GM23248 (cell line): Measurements from ENCODE around the gene MRM2. TPM values are rescaled to one million over a fixed set of nuclear protein-coding genes. Genes with fewer than 3 reads are reported as not detected.

Experiments used
- DNase-seq: peaks from one replicate; pipeline ENCODE4 v3.0.0-alpha.2; 2015
- H2AFZ ChIP-seq: fragments of 200-600 bp; sonication (generic); 2 replicates; pipeline ENCODE4 v1.6.1; 2016; ENCODE audit warnings: antibody characterized with exemption
- H3F3A ChIP-seq: fragments of 200-600 bp; sonication (generic); 2 replicates; pipeline ENCODE4 v1.6.1; 2016; ENCODE audit warnings: mild to moderate bottlenecking, antibody characterized with exemption, mixed run types; ENCODE audit not compliant: insufficient read depth
- H3K27ac ChIP-seq: fragments of 200-600 bp; sonication (generic); 2 replicates; pipeline ENCODE4 v1.5.1; 2016; ENCODE audit warnings: mild to moderate bottlenecking
- H3K27me3 ChIP-seq: fragments of 200-600 bp; sonication (generic); replicated peaks from 2 replicates; pipeline ENCODE4 v1.6.1; 2016; ENCODE audit warnings: mild to moderate bottlenecking; ENCODE audit not compliant: insufficient read depth
- H3K36me3 ChIP-seq: fragments of 200-600 bp; sonication (generic); 2 replicates; pipeline ENCODE4 v1.6.1; 2016; ENCODE audit warnings: low read depth, mild to moderate bottlenecking
- H3K4me1 ChIP-seq: fragments of 200-600 bp; sonication (generic); 2 replicates; pipeline ENCODE4 v1.6.1; 2016; ENCODE audit warnings: mild to moderate bottlenecking; ENCODE audit not compliant: insufficient read depth
- H3K4me2 ChIP-seq: fragments of 200-600 bp; sonication (generic); one replicate; pipeline ENCODE4 v1.6.1; 2016; ENCODE audit warnings: mild to moderate bottlenecking; ENCODE audit not compliant: unreplicated experiment
- H3K4me3 ChIP-seq: fragments of 200-600 bp; sonication (generic); 2 replicates; pipeline ENCODE4 v1.5.1; 2016; ENCODE audit warnings: mild to moderate bottlenecking
- H3K79me2 ChIP-seq: fragments of 200-600 bp; sonication (generic); 2 replicates; pipeline ENCODE4 v1.6.1; 2016; ENCODE audit warnings: mild to moderate bottlenecking; ENCODE audit not compliant: insufficient read depth
- H3K9ac ChIP-seq: fragments of 200-600 bp; sonication (generic); 2 replicates; pipeline ENCODE4 v1.6.1; 2016; ENCODE audit warnings: mild to moderate bottlenecking
- H3K9me2 ChIP-seq: fragments of 200-600 bp; sonication (generic); 2 replicates; pipeline ENCODE4 v1.6.1; 2016; ENCODE audit warnings: mixed run types, mild to moderate bottlenecking, moderate library complexity; ENCODE audit not compliant: insufficient read depth
- H3K9me3 ChIP-seq: fragments of 200-600 bp; sonication (generic); one replicate; pipeline ENCODE4 v1.6.1; 2017; ENCODE audit warnings: low read depth
- H4K20me1 ChIP-seq: fragments of 200-600 bp; sonication (generic); 2 replicates; pipeline ENCODE4 v1.6.0; 2016; ENCODE audit not compliant: insufficient read depth
- EZH2 ChIP-seq: fragments of 200-600 bp; sonication (generic); IDR thresholded peaks from 2 replicates; pipeline ENCODE4 v1.6.1; 2018; ENCODE audit warnings: antibody characterized with exemption, mild to moderate bottlenecking; ENCODE audit not compliant: insufficient read depth, poor library complexity, severe bottlenecking
- EZH2phosphoT487 ChIP-seq: fragments of 200-600 bp; sonication (generic); IDR thresholded peaks from 2 replicates; pipeline ENCODE4 v1.6.1; 2018; ENCODE audit warnings: antibody characterized with exemption, moderate library complexity, mild to moderate bottlenecking, low read depth; ENCODE audit not compliant: insufficient read depth
- WGBS, 2 experiments: methylation state at CpG; one replicate each; pipeline ENCODE4 v1.1.6; 2015 to 2017; ENCODE audit warnings: low lambda C conversion rate in 2 of 2, low coverage in 1 of 2; ENCODE audit errors: missing lambda C conversion rate in 2 of 2; 5-methylcytosine and 5-hydroxymethylcytosine counted together
- in situ Hi-C: fragments of 300-500 bp; cut with MboI; formaldehyde crosslinking; loops from 2 replicates; pipeline ENCODE4 v1.15.0; 2020
- polyA plus RNA-seq: library from polyadenylated mRNA; unstranded; fragments of >200 nt; fragmentation: Nextera tagmentation; extraction: Ambion mirVana; gene quantifications from 2 replicates; pipeline ENCODE4 v1.2.1, GENCODE V29; 2016
- total RNA-seq: library from RNA; depleted of rRNA; stranded (reverse); fragments of >200 nt; shearing (Covaris generic); gene quantifications from 2 replicates; pipeline ENCODE4 v1.2.3, GENCODE V29; 2014

MRM2 gene
- total and polyA plus RNA-seq, 2 experiments from 2014 or later, result 20.8 to 42.2 TPM

DNA sequence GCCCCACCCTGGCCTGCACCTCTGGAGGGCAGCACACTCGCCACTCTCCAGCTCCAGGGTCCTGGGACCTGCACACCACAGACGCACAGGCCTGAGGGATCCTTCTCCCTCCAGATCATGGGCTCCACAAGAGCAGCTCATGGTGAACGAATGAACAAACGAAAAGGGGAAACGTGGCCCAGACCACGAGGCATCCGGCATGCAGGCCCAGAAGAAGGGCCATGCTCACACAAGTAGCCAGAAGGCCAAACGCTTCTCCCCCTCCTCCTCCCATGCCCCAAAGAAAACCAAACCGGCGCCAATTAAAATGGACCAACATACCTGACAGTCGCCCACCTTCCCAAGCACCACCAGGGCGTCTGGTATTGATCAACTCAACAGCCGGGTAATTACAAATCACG lies 39.6 kb downstream of the MRM2 start:
- WGBS, 2 experiments, result 80 to 82% methylated on average over 14 of the region's 14 CpGs
- in situ Hi-C loops, result loop anchor here (10.0 kb wide), 1 partner anchor 548 kb away; no protein-coding TSS in a partner anchor
- no peaks in the 10 kb centered on the region for H4K20me1 ChIP-seq

DNA sequence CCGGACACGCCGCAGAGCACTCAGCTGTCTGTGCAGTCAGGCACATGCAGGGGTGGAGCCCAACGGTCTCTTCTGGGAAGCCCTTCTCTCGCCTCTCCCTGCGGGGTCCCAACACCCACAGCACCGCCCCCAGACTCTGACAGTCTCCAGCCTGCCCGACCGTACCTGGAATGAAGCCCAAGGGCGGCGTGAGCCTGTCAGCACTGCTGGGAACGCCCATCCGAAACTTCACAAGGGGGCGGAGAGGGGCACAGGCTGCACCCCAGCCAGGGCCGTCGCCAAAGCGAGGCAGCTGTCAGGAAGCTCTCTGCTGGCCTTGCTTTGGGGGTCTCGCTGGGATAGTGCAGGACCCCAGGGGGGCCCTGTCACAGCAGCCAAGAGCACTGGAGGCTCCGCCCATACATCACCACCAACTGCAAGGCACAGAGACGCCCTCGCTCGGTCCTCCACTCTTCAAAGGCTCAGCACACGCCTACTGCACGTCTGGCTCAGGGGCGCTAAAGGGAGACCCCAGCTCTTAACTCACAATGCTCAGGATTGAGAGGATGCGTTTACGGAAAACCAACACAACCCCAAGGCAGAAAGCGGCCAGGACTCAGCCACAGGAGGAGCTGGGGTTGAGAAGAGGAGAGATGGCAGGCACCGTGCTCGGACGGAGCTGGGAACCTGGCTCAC lies 40.2 kb downstream of the MRM2 start:
- 55% methylated on average over 31 of the region's 31 CpGs for WGBS, 2 experiments
- TF ChIP-seq EZH2phosphoT487 (no peak), EZH2 (no peak)
- in situ Hi-C loops, result loop anchor here (10.0 kb wide), 1 partner anchor 547 kb away; no protein-coding TSS in a partner anchor

More for the DNA sequence above, 39.6 kb downstream of the MRM2 start:
- Histone ChIP-seq H3K9me2 (no peaks in the 10 kb centered on the region), H3K4me3 (no peak overlapping the region), H3K4me2 (no peak overlapping the region), H3F3A (no peaks in the 10 kb centered on the region), H3K27me3 (no peaks in the 10 kb centered on the region), H3K36me3 (no peaks in the 10 kb centered on the region), H3K9me3 (no peaks in the 10 kb centered on the region), H3K27ac (no peak overlapping the region), H3K9ac (no peak overlapping the region), H3K79me2 (no peaks in the 10 kb centered on the region), H2AFZ (no peak overlapping the region), H3K4me1 (no peaks in the 10 kb centered on the region)
- no peak for TF ChIP-seq EZH2phosphoT487
- TF ChIP-seq EZH2, result no peak
- no peak for DNase-seq

DNA sequence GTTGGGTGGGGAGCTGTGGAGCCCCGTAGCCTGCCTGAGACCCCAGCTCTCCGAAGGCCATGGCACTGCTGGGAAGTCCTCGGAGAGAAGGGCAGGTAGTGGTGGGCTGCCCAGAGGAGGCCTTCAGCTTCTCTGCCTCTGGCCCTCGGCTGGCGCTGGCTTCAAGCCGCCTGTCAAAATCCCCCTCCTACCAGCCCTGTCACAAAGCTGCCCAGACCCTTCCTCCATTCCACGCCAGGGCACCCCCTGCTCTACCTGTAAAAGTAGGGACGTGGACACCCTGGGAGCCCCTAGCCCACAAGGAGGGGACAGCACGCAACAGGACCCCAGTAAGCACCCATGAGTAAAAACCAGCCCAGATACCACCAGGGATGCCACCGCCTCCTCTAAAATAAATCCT lies 40.9 kb downstream of the MRM2 start:
- Histone ChIP-seq H4K20me1 (no peaks in the 10 kb centered on the region), H3K27me3 (no peaks in the 10 kb centered on the region), H3K9me3 (no peaks in the 10 kb centered on the region), H3F3A (no peaks in the 10 kb centered on the region), H3K4me3 (no peak overlapping the region), H3K36me3 (no peaks in the 10 kb centered on the region; the same call in 1 of the 2 replicates), H3K4me2 (no peak overlapping the region), H3K9me2 (no peaks in the 10 kb centered on the region), H3K9ac (no peak overlapping the region), H3K27ac (no peak overlapping the region), H3K79me2 (no peaks in the 10 kb centered on the region), H2AFZ (no peak overlapping the region), H3K4me1 (no peaks in the 10 kb centered on the region)
- in situ Hi-C loops, result loop anchor here (10.0 kb wide), 1 partner anchor 546 kb away; no protein-coding TSS in a partner anchor
- TF ChIP-seq EZH2 (no peak), EZH2phosphoT487 (no peak)
- no peak for DNase-seq
- 98 to 100% methylated on average over 7 to 10 of the region's 10 CpGs for WGBS, 2 experiments

More for the DNA sequence above, 40.2 kb downstream of the MRM2 start:
- Histone ChIP-seq H3K4me2 (no peak overlapping the region), H3K27me3 (no peaks in the 10 kb centered on the region), H3K4me3 (no peak overlapping the region), H3K27ac (no peak overlapping the region), H3F3A (no peaks in the 10 kb centered on the region), H3K9me2 (no peaks in the 10 kb centered on the region), H3K79me2 (no peaks in the 10 kb centered on the region), H3K36me3 (no peaks in the 10 kb centered on the region), H4K20me1 (no peaks in the 10 kb centered on the region), H3K9me3 (no peaks in the 10 kb centered on the region), H3K9ac (no peak overlapping the region), H2AFZ (no peak overlapping the region), H3K4me1 (no peaks in the 10 kb centered on the region)
- DNase-seq, result peak; percentile 11

DNA sequence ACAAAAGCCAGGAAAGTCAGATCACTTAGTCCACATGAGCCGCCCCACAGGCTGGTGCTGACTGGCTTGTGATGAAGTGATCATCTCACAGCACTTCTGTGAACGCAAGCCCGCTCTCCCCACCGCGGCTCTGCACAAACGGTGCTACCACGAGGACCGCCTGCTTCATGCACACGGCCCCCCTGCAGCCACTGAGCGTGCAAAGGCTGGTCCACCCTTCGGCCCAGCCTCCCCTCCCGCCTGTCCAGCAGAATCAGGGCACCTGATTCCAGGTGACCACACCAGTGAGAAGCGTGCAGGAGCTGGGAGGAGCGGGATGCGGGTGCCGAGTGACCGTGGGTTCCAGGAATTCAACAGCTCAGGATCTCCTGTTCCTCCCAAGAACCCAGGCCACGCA lies 41.4 kb downstream of the MRM2 start:
- H3K4me1 ChIP-seq, result no peaks in the 10 kb centered on the region
- H3K9me3 ChIP-seq, result no peaks in the 10 kb centered on the region
- H3K79me2 ChIP-seq, result no peaks in the 10 kb centered on the region
- whole genome bisulfite sequencing, 2 experiments, result 94 to 96% methylated on average over 18 of the region's 18 CpGs
- H3K36me3 ChIP-seq, result no peaks in the 10 kb centered on the region; the same call in 1 of the 2 replicates
- H2AFZ ChIP-seq, result no peak overlapping the region
- no peak overlapping the region for H3K9ac ChIP-seq
- in situ Hi-C loops, result loop anchor here (10.0 kb wide), 1 partner anchor 546 kb away; no protein-coding TSS in a partner anchor
- no peaks in the 10 kb centered on the region for H3F3A ChIP-seq
- H3K9me2 ChIP-seq, result no peaks in the 10 kb centered on the region
- H3K4me3 ChIP-seq, result no peak overlapping the region
- no peaks in the 10 kb centered on the region for H3K27me3 ChIP-seq
- TF ChIP-seq EZH2 (no peak), EZH2phosphoT487 (no peak)
- DNase-seq, result no peak
- H3K27ac ChIP-seq, result no peak overlapping the region
- H3K4me2 ChIP-seq, result no peak overlapping the region
- H4K20me1 ChIP-seq, result no peaks in the 10 kb centered on the region
